ENCODE measurements around the gene ASCC1. TPM values are rescaled to one million over a fixed set of nuclear protein-coding genes. Genes with fewer than 3 reads are reported as not detected.

The ASCC1 gene
- total and polyA plus RNA-seq, 10 donors: 11.9 to 41.7 (median 33.8) TPM

- TF ChIP-seq CTCF (IDR thresholded peaks at IDR 0.05 in 8 of 11, conservative IDR thresholded peaks at IDR 0.05 in 3 of 11) (peak in 8 of 11 experiments; percentile 6 to 53 (median 40)), POLR2A (IDR thresholded peaks at IDR 0.05) (no peak)
- H3K36me3 ChIP-seq: peaks cover 0 to 63% (median 10%) of the 10 kb centered on the region in 6 donors
- H3K27me3 ChIP-seq (replicated peaks in 1 of 7): no peaks in the 10 kb centered on the region
- H3K27ac ChIP-seq: no peak overlapping the region
- intact Hi-C loops (cut with DNase I; ENCODE audit: low total_unique reads): no loop called here
- H3K9me3 ChIP-seq: no peaks in the 10 kb centered on the region
- no peak for DNase-seq
- peaks cover 0 to 5% (median 1%) of the 10 kb centered on the region in 6 donors for H3K4me1 ChIP-seq
- 86 to 94% (median 91%) methylated on average over 3 of the region's 3 CpGs for WGBS, 5 donors
- no peak overlapping the region for H3K4me3 ChIP-seq
These were observed 89.7 kb downstream of the ASCC1 start for GRCh38 chr10:72126184-72126871.

GRCh38 chr10:72124989-72125388 is 91.1 kb downstream of the ASCC1 start:
- H3K27me3 ChIP-seq (replicated peaks in 1 of 7): no peaks in the 10 kb centered on the region
- H3K36me3 ChIP-seq: peaks cover 0 to 64% (median 10%) of the 10 kb centered on the region in 6 donors
- no peak for TF ChIP-seq POLR2A (IDR thresholded peaks at IDR 0.05)
- intact Hi-C loops (cut with DNase I; ENCODE audit: low total_unique reads): loop anchor here (2.0 kb wide), 1 partner anchor 212 kb away; no protein-coding TSS in a partner anchor
- peaks cover 0 to 5% (median 1%) of the 10 kb centered on the region in 6 donors for H3K4me1 ChIP-seq
- no peak overlapping the region for H3K4me3 ChIP-seq
- H3K27ac ChIP-seq: no peak overlapping the region
- no peak for DNase-seq
- no peaks in the 10 kb centered on the region for H3K9me3 ChIP-seq
- WGBS, 5 donors: 68 to 95% (median 90%) methylated on average over 1 of the region's 1 CpG

GRCh38 chr10:72124381-72124780 is 91.7 kb downstream of the ASCC1 start:
- Histone ChIP-seq H3K9me3 (no peaks in the 10 kb centered on the region), H3K27me3 (replicated peaks in 1 of 7) (no peaks in the 10 kb centered on the region), H3K36me3 (peaks cover 0 to 66% (median 10%) of the 10 kb centered on the region in 6 donors), H3K4me1 (peaks cover 0 to 5% (median 1%) of the 10 kb centered on the region in 6 donors), H3K4me3 (no peak overlapping the region), H3K27ac (no peak overlapping the region)
- DNase-seq: no peak
- intact Hi-C loops (cut with DNase I; ENCODE audit: low total_unique reads): loop anchor here (2.0 kb wide), 1 partner anchor 212 kb away; no protein-coding TSS in a partner anchor
- TF ChIP-seq POLR2AphosphoS5 (IDR thresholded peaks at IDR 0.05) (no peak), POLR2A (IDR thresholded peaks at IDR 0.05) (no peak), CTCF (IDR thresholded peaks at IDR 0.05 in 8 of 11, conservative IDR thresholded peaks at IDR 0.05 in 3 of 11) (no peak)

- 85 to 92% (median 90%) methylated on average over 4 of the region's 4 CpGs for WGBS, 5 donors
- intact Hi-C loops (cut with DNase I; ENCODE audit: low total_unique reads): loop anchor here (2.0 kb wide), 1 partner anchor 213 kb away; no protein-coding TSS in a partner anchor
- no peak for DNase-seq
- Histone ChIP-seq H3K4me1 (peaks cover 0 to 5% (median 1%) of the 10 kb centered on the region in 6 donors), H3K4me3 (no peak overlapping the region), H3K27ac (no peak overlapping the region), H3K36me3 (peaks cover 0 to 69% (median 13%) of the 10 kb centered on the region in 6 donors), H3K9me3 (no peaks in the 10 kb centered on the region), H3K27me3 (replicated peaks in 1 of 7) (no peaks in the 10 kb centered on the region)
- TF ChIP-seq POLR2A (IDR thresholded peaks at IDR 0.05): no peak
- no peak for TF ChIP-seq POLR2AphosphoS5 (IDR thresholded peaks at IDR 0.05)
- no peak for TF ChIP-seq CTCF (IDR thresholded peaks at IDR 0.05 in 8 of 11, conservative IDR thresholded peaks at IDR 0.05 in 3 of 11)
These were observed 92.5 kb downstream of the ASCC1 start for GRCh38 chr10:72123616-72124015.

Measured in spleen (tissue), 11 donors.